ENCODE measurements around the gene MAPK14. TPM values are rescaled to one million over a fixed set of nuclear protein-coding genes. Genes with fewer than 3 reads are reported as not detected.

Gene MAPK14
- total and polyA plus RNA-seq, 9 of the 15 experiments (the other 6 are each of a cell fraction or from before 2014, with no cell fraction given): 8.8 to 62.7 (median 35.5) TPM

DNA sequence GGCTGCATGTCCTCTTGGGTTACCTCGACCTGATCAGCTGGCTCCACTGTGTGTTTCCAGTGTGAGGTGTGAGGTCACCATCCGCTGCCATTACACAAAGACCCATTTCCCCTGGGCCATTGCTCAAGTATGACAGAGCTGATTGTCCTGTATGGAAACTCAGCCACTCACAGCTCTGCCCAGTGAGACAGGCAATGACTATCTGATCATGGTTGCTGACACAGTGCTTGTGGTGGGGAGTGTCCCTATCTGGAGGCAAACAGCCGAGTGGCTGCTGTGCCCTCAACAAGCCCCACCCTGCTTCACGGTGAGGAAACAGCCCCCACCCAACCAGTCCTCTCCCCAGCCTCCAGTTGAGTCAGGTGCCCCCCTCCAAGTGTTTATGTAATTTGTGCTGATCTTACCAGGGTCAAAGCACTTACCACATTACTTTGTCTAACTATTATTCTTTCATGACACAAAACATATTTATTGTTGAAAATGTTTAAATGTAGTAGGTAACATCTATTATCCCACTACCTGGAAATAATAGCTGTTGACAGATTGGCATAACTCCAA is 91.0 kb downstream of the MAPK14 start (continued):
- 0 out of 2 replicates have a peak, but pooled peaks have one; percentile 74 for TF ChIP-seq ZHX1 (conservative IDR thresholded peaks at IDR 0.05; ENCODE audit: low read length)
- peak in 1 of 2 experiments; percentile 91; a peak in 2 of 3 replicates for TF ChIP-seq CBX3 (IDR thresholded peaks at IDR 0.05; ENCODE audit: borderline replicate concordance in 1 of 2, low read length in 2 of 2)
- no peak for TF ChIP-seq ZNF764 (CRISPR knock-in tag; IDR thresholded peaks at IDR 0.05; ENCODE audit: low read depth)
- TF ChIP-seq JUN (IDR thresholded peaks at IDR 0.05; ENCODE audit: borderline replicate concordance, low read depth, low read length): peak; percentile 94
- peak; percentile 92 for TF ChIP-seq JUN (CRISPR knock-in tag; IDR thresholded peaks at IDR 0.05; ENCODE audit: borderline replicate concordance)
- TF ChIP-seq GATAD2A (IDR thresholded peaks at IDR 0.05): peak; percentile 57; the same call in 1 of the 2 replicates
- no peak for TF ChIP-seq ZNF143 (CRISPR knock-in tag; IDR thresholded peaks at IDR 0.05)
- TF ChIP-seq RAD21 (CRISPR knock-in tag; conservative IDR thresholded peaks at IDR 0.05 in 1 of 2, IDR thresholded peaks at IDR 0.05 in 1 of 2): no peak
- TF ChIP-seq BRD9 (IDR thresholded peaks at IDR 0.05; ENCODE audit: low read depth, partially characterized antibody): peak; percentile 51
- TF ChIP-seq, protein P1, sequence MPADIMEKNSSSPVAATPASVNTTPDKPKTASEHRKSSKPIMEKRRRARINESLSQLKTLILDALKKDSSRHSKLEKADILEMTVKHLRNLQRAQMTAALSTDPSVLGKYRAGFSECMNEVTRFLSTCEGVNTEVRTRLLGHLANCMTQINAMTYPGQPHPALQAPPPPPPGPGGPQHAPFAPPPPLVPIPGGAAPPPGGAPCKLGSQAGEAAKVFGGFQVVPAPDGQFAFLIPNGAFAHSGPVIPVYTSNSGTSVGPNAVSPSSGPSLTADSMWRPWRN (IDR thresholded peaks at IDR 0.05; ENCODE audit: low read depth): peak; percentile 54; the same call in 1 of the 2 replicates
- TF ChIP-seq CBX1 (IDR thresholded peaks at IDR 0.05; ENCODE audit: low read depth): peak; percentile 52; the same call in 1 of the 2 replicates
- peak; percentile 61 for TF ChIP-seq EP400 (IDR thresholded peaks at IDR 0.05)
- peak; percentile 96 for TF ChIP-seq EHMT2 (IDR thresholded peaks at IDR 0.05)
- TF ChIP-seq FOXO4 (CRISPR knock-in tag; IDR thresholded peaks at IDR 0.05): no peak
- no peak for TF ChIP-seq NR2C1 (IDR thresholded peaks at IDR 0.05)
- 0 out of 2 replicates have a peak, but pooled peaks have one; percentile 7 for TF ChIP-seq NR2C1 (tag; IDR thresholded peaks at IDR 0.05)
- TF ChIP-seq, protein P2, sequence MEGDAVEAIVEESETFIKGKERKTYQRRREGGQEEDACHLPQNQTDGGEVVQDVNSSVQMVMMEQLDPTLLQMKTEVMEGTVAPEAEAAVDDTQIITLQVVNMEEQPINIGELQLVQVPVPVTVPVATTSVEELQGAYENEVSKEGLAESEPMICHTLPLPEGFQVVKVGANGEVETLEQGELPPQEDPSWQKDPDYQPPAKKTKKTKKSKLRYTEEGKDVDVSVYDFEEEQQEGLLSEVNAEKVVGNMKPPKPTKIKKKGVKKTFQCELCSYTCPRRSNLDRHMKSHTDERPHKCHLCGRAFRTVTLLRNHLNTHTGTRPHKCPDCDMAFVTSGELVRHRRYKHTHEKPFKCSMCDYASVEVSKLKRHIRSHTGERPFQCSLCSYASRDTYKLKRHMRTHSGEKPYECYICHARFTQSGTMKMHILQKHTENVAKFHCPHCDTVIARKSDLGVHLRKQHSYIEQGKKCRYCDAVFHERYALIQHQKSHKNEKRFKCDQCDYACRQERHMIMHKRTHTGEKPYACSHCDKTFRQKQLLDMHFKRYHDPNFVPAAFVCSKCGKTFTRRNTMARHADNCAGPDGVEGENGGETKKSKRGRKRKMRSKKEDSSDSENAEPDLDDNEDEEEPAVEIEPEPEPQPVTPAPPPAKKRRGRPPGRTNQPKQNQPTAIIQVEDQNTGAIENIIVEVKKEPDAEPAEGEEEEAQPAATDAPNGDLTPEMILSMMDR (IDR thresholded peaks at IDR 0.05 in 2 of 3, conservative IDR thresholded peaks at IDR 0.05 in 1 of 3; ENCODE audit: insufficient read depth in 2 of 3, low read depth in 1 of 3, low read length in 3 of 3): no peak
- peak; percentile 92 for TF ChIP-seq PKNOX1 (IDR thresholded peaks at IDR 0.05)
- TF ChIP-seq SRSF7 (optimal IDR thresholded peaks at IDR 0.05; ENCODE audit: low read depth, low read length): no peak
- TF ChIP-seq ZBTB7A (IDR thresholded peaks at IDR 0.05; ENCODE audit: borderline replicate concordance, control insufficient read depth, low read depth, low read length): peak; percentile 71; the same call in 1 of the 2 replicates
